H1 (cell line): Measurements from ENCODE around the gene LRP1. TPM values are rescaled to one million over a fixed set of nuclear protein-coding genes. Genes with fewer than 3 reads are reported as not detected.

Experiments
- CTCF ChIA-PET: fragments of 300-600 bp; sonication (Branson Sonifier 250); formaldehyde crosslinking; loops from one replicate; lab custom pipeline; 2021; ENCODE audit not compliant: partially characterized antibody; lab: Charles Lee
- POLR2A ChIA-PET: fragments of 300-600 bp; sonication (Branson Sonifier 250); formaldehyde crosslinking; loops from one replicate; lab custom pipeline; 2021; ENCODE audit warnings: inconsistent platforms; ENCODE audit not compliant: partially characterized antibody; lab: Charles Lee
- DNase-seq, 2 experiments: peaks; one replicate each; pipeline versions ENCODE4 v3.0.0 to v3.0.0-alpha.2; 2010 to 2022; ENCODE audit warnings: low spot score in 2 of 2, low read depth in 1 of 2, mixed read lengths in 1 of 2
- FAIRE-seq: peaks from 2 replicates; lab custom pipeline; 2011; peaks lifted over from hg19 to GRCh38; lab: Jason Lieb, UNC
- H2AFZ ChIP-seq: 2 replicates; pipeline ENCODE4 v1.8.1; 2012; ENCODE audit warnings: low read length, inconsistent platforms
- H2AK5ac ChIP-seq: 2 replicates; pipeline ENCODE4 v1.6.1; 2013; ENCODE audit warnings: low read depth, low read length
- H2BK120ac ChIP-seq: replicated peaks from 2 replicates; pipeline ENCODE3; 2013; ENCODE audit warnings: low read depth, low read length, inconsistent platforms
- H2BK12ac ChIP-seq: 2 replicates; pipeline ENCODE4 v1.6.1; 2013; ENCODE audit warnings: low read depth, low read length
- H2BK15ac ChIP-seq: 2 replicates; pipeline ENCODE4 v1.6.1; 2013; ENCODE audit warnings: low read length
- H2BK20ac ChIP-seq: 2 replicates; pipeline ENCODE4 v1.6.1; 2013; ENCODE audit warnings: low read length
- H2BK5ac ChIP-seq: 2 replicates; pipeline ENCODE4 v1.6.1; 2013; ENCODE audit warnings: low read depth, low read length
- H3K14ac ChIP-seq: 2 replicates; pipeline ENCODE4 v1.6.1; 2013; ENCODE audit warnings: inconsistent platforms; ENCODE audit not compliant: insufficient read length
- H3K18ac ChIP-seq: 2 replicates; pipeline ENCODE4 v1.6.1; 2013; ENCODE audit warnings: low read length; ENCODE audit errors: extremely low read depth
- H3K23ac ChIP-seq: 2 replicates; pipeline ENCODE4 v1.6.1; 2013; ENCODE audit warnings: inconsistent platforms; ENCODE audit not compliant: insufficient read length
- H3K23me2 ChIP-seq: 2 replicates; pipeline ENCODE4 v1.6.1; 2013; ENCODE audit warnings: low read depth, low read length
- H3K27ac ChIP-seq: 2 replicates; pipeline ENCODE4 v1.6.1; 2011; ENCODE audit warnings: low read depth, low read length, inconsistent platforms
- H3K27me3 ChIP-seq, 4 experiments: replicated peaks in 1 of 4; 1 replicate in 1 of 4; 2 replicates in 3 of 4; pipeline versions ENCODE4 v1.6.1 to v1.8.1; 2011 to 2013; ENCODE audit warnings: low read length in 3 of 4, mild to moderate bottlenecking in 3 of 4, inconsistent platforms in 2 of 4, mixed read lengths in 2 of 4, moderate library complexity in 1 of 4; ENCODE audit not compliant: control insufficient read depth in 3 of 4, insufficient read depth in 3 of 4; ENCODE audit errors: extremely low read depth in 1 of 4
- H3K36me3 ChIP-seq, 4 experiments: 2 replicates each; pipeline versions ENCODE4 v1.6.1 to v1.8.1; 2011 to 2013; ENCODE audit warnings: mild to moderate bottlenecking in 4 of 4, low read length in 3 of 4, moderate library complexity in 2 of 4, control low read depth in 1 of 4, inconsistent platforms in 1 of 4; ENCODE audit not compliant: insufficient read depth in 4 of 4, control insufficient read depth in 2 of 4
- H3K4ac ChIP-seq: replicated peaks from 2 replicates; pipeline ENCODE3; 2013; ENCODE audit warnings: low read length, low read depth, mixed read lengths, inconsistent platforms; ENCODE audit not compliant: insufficient read length
- H3K4me1 ChIP-seq, 4 experiments: replicated peaks in 1 of 4; 1 replicate in 1 of 4; 2 replicates in 3 of 4; pipeline versions ENCODE4 v1.6.1 to v1.8.1; 2011 to 2013; ENCODE audit warnings: low read length in 3 of 4, inconsistent platforms in 2 of 4, mixed read lengths in 1 of 4; ENCODE audit not compliant: insufficient read depth in 4 of 4, control insufficient read depth in 3 of 4
- H3K4me2 ChIP-seq, 2 experiments: 2 replicates each; pipeline versions ENCODE4 v1.6.1 to v1.8.1; 2011 to 2013; ENCODE audit warnings: low read depth in 2 of 2, low read length in 2 of 2, control low read depth in 1 of 2, inconsistent platforms in 1 of 2, mild to moderate bottlenecking in 1 of 2; ENCODE audit not compliant: insufficient read depth in 1 of 2
- H3K4me3 ChIP-seq, 4 experiments: fragments of 200-600, 300-600 bp in 1 of 4; sonication (generic), shearing (Covaris generic), sonication (Bioruptor Twin) in 1 of 4; 2 replicates each; pipeline versions ENCODE4 v1.5.1 to v1.8.1; 2011 to 2016; ENCODE audit warnings: low read length in 4 of 4, low read depth in 3 of 4, control low read depth in 2 of 4, inconsistent platforms in 2 of 4, mild to moderate bottlenecking in 2 of 4, mixed read lengths in 1 of 4, moderate library complexity in 1 of 4; ENCODE audit not compliant: insufficient read depth in 2 of 4; ENCODE audit errors: extremely low read depth in 1 of 4
- H3K56ac ChIP-seq: replicated peaks from 2 replicates; pipeline ENCODE3; 2013; ENCODE audit warnings: low read depth, mild to moderate bottlenecking, mixed read lengths, low read length, inconsistent platforms; ENCODE audit not compliant: insufficient read length
- H3K79me1 ChIP-seq: 2 replicates; pipeline ENCODE4 v1.6.1; 2013; ENCODE audit warnings: low read depth, low read length, control low read depth
- H3K79me2 ChIP-seq, 2 experiments: 2 replicates each; pipeline versions ENCODE4 v1.6.1 to v1.8.1; 2012 to 2013; ENCODE audit warnings: low read length in 2 of 2, mild to moderate bottlenecking in 2 of 2, inconsistent platforms in 1 of 2; ENCODE audit not compliant: insufficient read depth in 2 of 2, control insufficient read depth in 1 of 2
- H3K9ac ChIP-seq, 4 experiments: replicated peaks in 1 of 4; 1 replicate in 1 of 4; 2 replicates in 3 of 4; pipeline versions ENCODE4 v1.6.1 to v1.8.1; 2011 to 2013; ENCODE audit warnings: low read depth in 3 of 4, low read length in 3 of 4, control low read depth in 2 of 4, mild to moderate bottlenecking in 2 of 4, moderate library complexity in 2 of 4, inconsistent platforms in 1 of 4; ENCODE audit errors: extremely low read depth in 1 of 4
- H3K9me3 ChIP-seq, 2 experiments: 2 replicates each; pipeline versions ENCODE4 v1.6.1 to v1.8.1; 2012 to 2013; ENCODE audit warnings: mild to moderate bottlenecking in 2 of 2, moderate library complexity in 2 of 2, control low read depth in 1 of 2, inconsistent platforms in 1 of 2, low read depth in 1 of 2, low read length in 1 of 2, mixed read lengths in 1 of 2; ENCODE audit not compliant: insufficient read depth in 2 of 2
- H4K20me1 ChIP-seq, 2 experiments: replicated peaks in 1 of 2; 2 replicates each; pipeline versions ENCODE3 to v1.8.1; 2011 to 2013; ENCODE audit warnings: inconsistent platforms in 2 of 2, low read length in 2 of 2, mild to moderate bottlenecking in 1 of 2; ENCODE audit not compliant: insufficient read depth in 2 of 2, control insufficient read depth in 1 of 2
- H4K5ac ChIP-seq: 2 replicates; pipeline ENCODE4 v1.6.1; 2013; ENCODE audit warnings: low read length, low read depth, mixed read lengths, inconsistent platforms; ENCODE audit not compliant: insufficient read length
- H4K8ac ChIP-seq: 2 replicates; pipeline ENCODE4 v1.8.0; 2013; ENCODE audit warnings: mild to moderate bottlenecking, moderate library complexity, low read length, inconsistent platforms; ENCODE audit not compliant: insufficient read depth; ENCODE audit errors: extremely low read depth
- H4K91ac ChIP-seq: replicated peaks from 2 replicates; pipeline ENCODE3; 2013; ENCODE audit warnings: low read length, mixed read lengths, inconsistent platforms; ENCODE audit not compliant: insufficient read length
- CHD1 ChIP-seq: IDR thresholded peaks from 2 replicates; pipeline ENCODE4 v1.6.1; 2012; ENCODE audit warnings: low read depth, low read length, improper control_type of control experiment
- CHD2 ChIP-seq: IDR thresholded peaks from 2 replicates; pipeline ENCODE4 v1.6.1; 2012; ENCODE audit warnings: low read length, improper control_type of control experiment
- CREB1 ChIP-seq: IDR thresholded peaks from 2 replicates; pipeline ENCODE4 v1.6.1; 2012; ENCODE audit warnings: inconsistent platforms
- GTF2F1 ChIP-seq: IDR thresholded peaks from 2 replicates; pipeline ENCODE4 v1.6.1; 2012; ENCODE audit warnings: low read depth, low read length, improper control_type of control experiment, borderline replicate concordance
- KDM1A ChIP-seq: fragments of 200-600, 300-600 bp; sonication (generic); IDR thresholded peaks from 2 replicates; pipeline ENCODE4 v1.7.1; 2016; ENCODE audit warnings: mild to moderate bottlenecking, low read length, borderline replicate concordance
- KDM4A ChIP-seq: IDR thresholded peaks from one replicate; pipeline ENCODE4 v1.7.1; 2012; ENCODE audit warnings: low read depth, mild to moderate bottlenecking, moderate library complexity, low read length, inconsistent platforms; ENCODE audit not compliant: severe bottlenecking
- MAFK ChIP-seq: IDR thresholded peaks from 2 replicates; pipeline ENCODE4 v1.6.1; 2012; ENCODE audit warnings: low read depth, mild to moderate bottlenecking, improper control_type of control experiment, low read length
- NRF1 ChIP-seq: IDR thresholded peaks from 2 replicates; pipeline ENCODE4 v1.6.1; 2011; ENCODE audit warnings: mild to moderate bottlenecking, low read depth, low read length, improper control_type of control experiment
- RFX5 ChIP-seq: IDR thresholded peaks from 2 replicates; pipeline ENCODE4 v1.6.1; 2011; ENCODE audit warnings: low read depth, low read length, improper control_type of control experiment, borderline replicate concordance
- RXRA ChIP-seq: IDR thresholded peaks from 2 replicates; pipeline ENCODE4 v1.6.1; 2011; ENCODE audit warnings: low read depth, mild to moderate bottlenecking, low read length, moderate library complexity; ENCODE audit not compliant: insufficient read depth
- SP2 ChIP-seq: IDR thresholded peaks from 2 replicates; pipeline ENCODE4 v1.6.1; 2012; ENCODE audit warnings: mild to moderate bottlenecking, low read length, inconsistent platforms
- USF2 ChIP-seq: IDR thresholded peaks from 2 replicates; pipeline ENCODE4 v1.6.1; 2011; ENCODE audit warnings: low read length, improper control_type of control experiment
- WGBS, 2 experiments: shearing (Covaris generic) in 1 of 2; methylation state at CpG; one replicate each; pipeline versions ENCODE4 v1.1.6 to v1.1.7; 2013 to 2015; ENCODE audit warnings: low lambda C conversion rate in 2 of 2, mixed read lengths in 2 of 2, inconsistent platforms in 1 of 2, low coverage in 1 of 2, missing lambda C conversion rate in 1 of 2; ENCODE audit not compliant: insufficient replicate concordance in 2 of 2, insufficient coverage in 1 of 2, insufficient read length in 1 of 2; ENCODE audit errors: extremely low coverage in 1 of 2, missing lambda C conversion rate in 1 of 2; 5-methylcytosine and 5-hydroxymethylcytosine counted together
- polyA plus RNA-seq, 7 experiments: library from polyadenylated mRNA; depleted of rRNA in 3 of 7; stranded (reverse) in 5 of 7; unstranded in 2 of 7; fragments of >200 nt in 5 of 7; fragments of 200-250 nt in 2 of 7; gene quantifications; 1 replicate in 5 of 7; 2 replicates in 1 of 7; 4 replicates in 1 of 7; pipeline versions ENCODE4 v1.2.1 to v1.2.3, GENCODE V29; 2011 to 2013; ENCODE audit warnings: missing spikeins in 2 of 7, mixed read lengths in 2 of 7
- total RNA-seq: library from RNA; stranded (reverse); fragmentation: NEBNext Ultra II Directional; extraction: Animal tissue kit (Norgen Biotek cat#: 25700); gene quantifications from 2 replicates; pipeline ENCODE4 v1.2.1, GENCODE V29; 2021

LRP1 gene
- total and polyA plus RNA-seq, 2 of the 8 experiments (the other 6 are each of a cell fraction or from before 2014, with no cell fraction given): 35.3 to 92.5 TPM

GRCh38 chr12:57085999-57086492, 42.2 kb upstream of the LRP1 start:
- Histone ChIP-seq H4K20me1 (peaks cover 0 to 7% of the 10 kb centered on the region in 2 experiments), H3K23ac (no peak overlapping the region), H3K36me3 (0 out of 8 replicates have a peak, but pooled peaks cover 0 to under 1% (median 0%) of the 10 kb centered on the region in 4 experiments), H3K79me2 (peaks cover 0 to 15% of the 10 kb centered on the region in 2 experiments; a peak in 1 of 4 replicates), H3K14ac (no peak overlapping the region), H2BK20ac (peak overlapping the region; percentile 64; the same call in 1 of the 2 replicates), H3K4me2 (peak overlapping the region; percentile 81 to 89), H2AK5ac (0 out of 2 replicates have a peak overlapping the region, but pooled peaks have one; percentile 83), H4K91ac (peak overlapping the region; percentile 84), H2BK12ac (peak overlapping the region; percentile 97), H3K27ac (peak overlapping the region; percentile 57; the same call in 1 of the 2 replicates), H2AFZ (peak overlapping the region; percentile 88), H2BK15ac (peak overlapping the region; percentile 32; the same call in 1 of the 2 replicates), H2BK120ac (peak overlapping the region; percentile 16), H3K4ac (peak overlapping the region; percentile 24), H4K8ac (peak overlapping the region; percentile 4; the same call in 1 of the 2 replicates), H3K56ac (peak overlapping the region; percentile 38), H3K4me3 (peak overlapping the region; percentile 57 to 79 (median 72)), H3K27me3 (no peaks in the 10 kb centered on the region), H4K5ac (peak overlapping the region; percentile 25), H3K9ac (peak overlapping the region in 3 of 4 experiments; percentile 9 to 80 (median 47); a peak in 4 of 7 replicates), H3K4me1 (peaks cover 0 to 16% (median 9%) of the 10 kb centered on the region in 4 experiments; a peak in 5 of 7 replicates), H3K23me2 (peaks cover 25% of the 10 kb centered on the region), H3K9me3 (no peaks in the 10 kb centered on the region), H3K79me1 (peaks cover 4% of the 10 kb centered on the region; the same call in 1 of the 2 replicates), H3K18ac (peak overlapping the region; percentile 34), H2BK5ac (peak overlapping the region; percentile 87; the same call in 1 of the 2 replicates)
- FAIRE-seq (no peak), DNase-seq (no peak)
- WGBS, 2 experiments: 19% methylated on average over 11 of the region's 12 CpGs; no CpG with 5 or more reads in 1 of the 2 experiments
- CTCF ChIA-PET: interaction anchor here (1.4 to 14.0 kb wide), 4 partner anchors 14 to 38 kb away, joined by 3 to 325 read pairs (median 106); partner anchors contain the start of gene STAT6
- POLR2A ChIA-PET: interaction anchor here (0.8 to 16.5 kb wide), 10 partner anchors 7 to 128 kb away, joined by 3 to 352 read pairs (median 6); partner anchors contain the start of genes LRP1, NEMP1 and STAT6
- TF ChIP-seq SP2 (no peak), CHD1 (no peak), GTF2F1 (no peak), USF2 (no peak), RXRA (no peak), CREB1 (no peak), NRF1 (no peak), CHD2 (no peak; the same call in 1 of the 2 replicates), KDM1A (no peak), RFX5 (no peak), MAFK (no peak), KDM4A (no peak)
